HepG2 (cell line): ENCODE measurements around the gene HTR3C. TPM values are rescaled to one million over a fixed set of nuclear protein-coding genes. Genes with fewer than 3 reads are reported as not detected.
A peak's percentile ranks its signal among the peaks of the same experiment; 100 is the strongest.

Experiments used
- AGO1 ChIP-seq: fragments of 200-400 bp; formaldehyde crosslinking; IDR thresholded peaks from 2 replicates; pipeline ENCODE4 v1.6.1; 2017; ENCODE audit warnings: mild to moderate bottlenecking, low read depth, low read length, moderate library complexity; ENCODE audit not compliant: poor library complexity, severe bottlenecking
- ARNT ChIP-seq: fragments of 450-650 bp; IDR thresholded peaks from 2 replicates; pipeline ENCODE4 v1.6.1; 2017
- CHD2 ChIP-seq: IDR thresholded peaks from 2 replicates; pipeline ENCODE4 v1.6.1; 2011; ENCODE audit warnings: low read depth, low read length, improper control_type of control experiment
- DMTF1 ChIP-seq: sonication (generic); formaldehyde crosslinking; IDR thresholded peaks from 2 replicates; pipeline ENCODE4 v1.4.0; 2020; ENCODE audit warnings: mild to moderate bottlenecking, missing genetic modification reagents
- EZH2 ChIP-seq: conservative IDR thresholded peaks from 2 replicates; pipeline ENCODE4 v1.6.1; 2012; ENCODE audit warnings: mild to moderate bottlenecking, low read depth, low read length, moderate library complexity
- FOXK2 ChIP-seq: fragments of 450-650 bp; IDR thresholded peaks from 2 replicates; pipeline ENCODE4 v1.6.1; 2016
- HIC2 ChIP-seq: sonication (generic); formaldehyde crosslinking; IDR thresholded peaks from 2 replicates; pipeline ENCODE4 v1.9.0; 2022; ENCODE audit warnings: low read depth, missing genetic modification reagents
- IKZF5 ChIP-seq: IDR thresholded peaks from 2 replicates; pipeline ENCODE4 v1.6.1; 2018; ENCODE audit warnings: missing genetic modification reagents, mild to moderate bottlenecking, missing compliant biosample characterization
- RCOR2 ChIP-seq: IDR thresholded peaks from 2 replicates; pipeline ENCODE4 v1.6.1; 2016; ENCODE audit warnings: missing biosample characterization, missing genetic modification reagents
- SKI ChIP-seq: fragments of 450-650 bp; IDR thresholded peaks from one replicate; pipeline ENCODE4 v1.6.1; 2018; ENCODE audit warnings: mild to moderate bottlenecking; ENCODE audit not compliant: partially characterized antibody
- ZFYVE20 ChIP-seq: sonication (generic); formaldehyde crosslinking; IDR thresholded peaks from 2 replicates; pipeline ENCODE4 v1.8.0; 2023; ENCODE audit warnings: low read depth, mild to moderate bottlenecking, moderate library complexity, missing genetic modification reagents, borderline replicate concordance
- ZKSCAN5 ChIP-seq: sonication (generic); formaldehyde crosslinking; IDR thresholded peaks from 2 replicates; pipeline ENCODE4 v1.5.1; 2020; ENCODE audit warnings: mild to moderate bottlenecking, missing genetic modification reagents
- ZNF333 ChIP-seq: sonication (generic); formaldehyde crosslinking; IDR thresholded peaks from 2 replicates; pipeline ENCODE4 v1.4.0; 2020; ENCODE audit warnings: mild to moderate bottlenecking, missing genetic modification reagents, borderline replicate concordance
- ZNF362 ChIP-seq: sonication (generic); formaldehyde crosslinking; IDR thresholded peaks from 2 replicates; pipeline ENCODE4 v1.4.0; 2020; ENCODE audit warnings: missing genetic modification reagents, mild to moderate bottlenecking, borderline replicate concordance
- ZNF468 ChIP-seq: sonication (generic); formaldehyde crosslinking; IDR thresholded peaks from 2 replicates; pipeline ENCODE4 v1.8.0; 2022; ENCODE audit warnings: mild to moderate bottlenecking, moderate library complexity, missing genetic modification reagents
- polyA plus RNA-seq, 8 experiments: library from polyadenylated mRNA; depleted of rRNA in 3 of 8; stranded (reverse) in 7 of 8; unstranded in 1 of 8; fragments of >200 nt; fragmentation: Illumina TruSeq in 4 of 8; extraction: Trizol in 4 of 8; gene quantifications; 2 replicates each; pipeline versions ENCODE4 v1.2.1 to v1.2.3, GENCODE V29; 2011 to 2016; ENCODE audit warnings: low read depth in 4 of 8, missing spikeins in 1 of 8, mixed read lengths in 1 of 8; ENCODE audit not compliant: insufficient read depth in 1 of 8
- total RNA-seq, 5 experiments: library from RNA; depleted of rRNA; stranded (reverse); fragments of >200 nt; fragmentation: Illumina TruSeq; extraction: Trizol; gene quantifications; 2 replicates each; pipeline ENCODE4 v1.2.3, GENCODE V29; 2016; ENCODE audit warnings: low read depth in 1 of 5
- TF ChIP-seq, protein P1 (sequence below): sonication (generic); formaldehyde crosslinking; IDR thresholded peaks from 2 replicates; pipeline ENCODE4 v1.5.1; 2020; ENCODE audit warnings: mild to moderate bottlenecking, moderate library complexity, missing genetic modification reagents

Gene HTR3C
- total and polyA plus RNA-seq, 2 of the 13 experiments (the other 11 are each of a cell fraction or from before 2014, with no cell fraction given): not detected

DNA sequence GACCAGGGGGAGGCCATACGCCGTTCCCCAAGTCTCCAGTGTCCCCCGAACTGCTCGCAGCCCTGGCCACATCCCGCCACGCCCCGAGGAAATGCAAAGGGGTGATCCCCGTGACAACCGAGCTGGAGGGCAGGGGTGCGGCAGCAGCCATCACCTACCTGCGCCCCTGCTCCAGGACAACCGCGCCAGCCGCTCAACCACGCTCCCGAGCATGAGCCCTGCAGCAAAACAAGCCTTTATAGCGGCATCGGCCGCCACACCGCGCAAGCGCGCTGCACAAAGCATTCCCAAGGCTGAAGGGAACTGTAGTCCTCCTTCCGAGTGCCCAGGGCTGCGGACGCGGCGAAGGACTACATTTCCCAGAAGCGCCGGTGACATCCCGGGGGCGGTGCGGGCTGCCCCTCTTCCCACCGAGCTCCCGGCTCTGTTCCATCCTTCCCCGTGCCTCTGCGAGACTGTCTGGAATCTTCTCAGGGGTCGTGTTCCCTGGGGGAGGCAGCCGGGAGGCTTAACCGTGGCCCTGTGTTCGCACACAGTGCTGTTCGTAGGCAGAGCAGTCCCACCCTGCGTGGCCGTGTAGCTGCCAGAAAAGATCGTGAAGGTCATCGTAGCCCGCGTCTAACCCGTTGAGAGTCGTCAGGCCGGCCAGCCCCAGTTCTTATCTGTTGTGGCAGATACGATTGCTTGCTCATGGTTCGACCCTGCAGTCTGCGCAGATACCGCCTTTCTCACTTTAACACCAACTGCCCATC lies 35.0 kb upstream of the HTR3C start, which contains the start of gene ABCC5 (continued):
- no peak; the same call in 1 of the 2 replicates for TF ChIP-seq DMTF1 (CRISPR knock-in tag)
- TF ChIP-seq IKZF5 (CRISPR knock-in tag): 0 out of 2 replicates have a peak, but pooled peaks have one; percentile 33
- no peak for TF ChIP-seq FOXK2
- no peak for TF ChIP-seq ZNF468
- peak; percentile 74; the same call in 1 of the 2 replicates for TF ChIP-seq ZNF333 (CRISPR knock-in tag)
- no peak for TF ChIP-seq EZH2
- peak; percentile 40; the same call in 1 of the 2 replicates for TF ChIP-seq CHD2
- TF ChIP-seq SKI: no peak
- peak; percentile 65 for TF ChIP-seq AGO1
- TF ChIP-seq ZFYVE20 (CRISPR knock-in tag): no peak
- TF ChIP-seq ZNF362 (CRISPR knock-in tag): no peak; the same call in 1 of the 2 replicates
- TF ChIP-seq, protein P1, sequence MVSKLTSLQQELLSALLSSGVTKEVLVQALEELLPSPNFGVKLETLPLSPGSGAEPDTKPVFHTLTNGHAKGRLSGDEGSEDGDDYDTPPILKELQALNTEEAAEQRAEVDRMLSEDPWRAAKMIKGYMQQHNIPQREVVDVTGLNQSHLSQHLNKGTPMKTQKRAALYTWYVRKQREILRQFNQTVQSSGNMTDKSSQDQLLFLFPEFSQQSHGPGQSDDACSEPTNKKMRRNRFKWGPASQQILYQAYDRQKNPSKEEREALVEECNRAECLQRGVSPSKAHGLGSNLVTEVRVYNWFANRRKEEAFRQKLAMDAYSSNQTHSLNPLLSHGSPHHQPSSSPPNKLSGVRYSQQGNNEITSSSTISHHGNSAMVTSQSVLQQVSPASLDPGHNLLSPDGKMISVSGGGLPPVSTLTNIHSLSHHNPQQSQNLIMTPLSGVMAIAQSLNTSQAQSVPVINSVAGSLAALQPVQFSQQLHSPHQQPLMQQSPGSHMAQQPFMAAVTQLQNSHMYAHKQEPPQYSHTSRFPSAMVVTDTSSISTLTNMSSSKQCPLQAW (CRISPR knock-in tag): peak; percentile 86
- no peak for TF ChIP-seq ARNT
- TF ChIP-seq ZKSCAN5 (CRISPR knock-in tag): no peak
- no peak for TF ChIP-seq RCOR2
- TF ChIP-seq HIC2 (CRISPR knock-in tag): peak; percentile 24; the same call in 1 of the 2 replicates
